Neural cell (in vitro differentiated cells): Measurements from ENCODE around the gene LIM2. TPM values are rescaled to one million over a fixed set of nuclear protein-coding genes. Genes with fewer than 3 reads are reported as not detected.

Experiments used
- H2AFZ ChIP-seq: fragments of 200-600, 300-800 bp; sonication (generic), shearing (Covaris generic); 2 replicates; pipeline ENCODE4 v1.6.0; 2014; ENCODE audit warnings: low read depth, mild to moderate bottlenecking, antibody characterized with exemption, low read length, moderate library complexity
- H3F3A ChIP-seq: fragments of 200-600 bp; shearing (Covaris generic); 2 replicates; pipeline ENCODE4 v1.6.1; 2016; ENCODE audit warnings: mild to moderate bottlenecking, moderate library complexity, mixed read lengths, antibody characterized with exemption, low read length; ENCODE audit not compliant: insufficient read depth, poor library complexity, severe bottlenecking
- H3K27ac ChIP-seq: fragments of 200-600, 300-800 bp; sonication (generic), shearing (Covaris generic); 2 replicates; pipeline ENCODE4 v1.5.1; 2014; ENCODE audit warnings: mild to moderate bottlenecking, low read length, moderate library complexity
- H3K27me3 ChIP-seq: fragments of 300-800, 200-600 bp; sonication (generic), shearing (Covaris generic); 2 replicates; pipeline ENCODE4 v1.6.0; 2014; ENCODE audit warnings: mild to moderate bottlenecking, low read depth, low read length, moderate library complexity; ENCODE audit not compliant: insufficient read depth
- H3K36me3 ChIP-seq: fragments of 300-800, 200-600 bp; sonication (generic), shearing (Covaris generic); 2 replicates; pipeline ENCODE4 v1.5.1; 2014; ENCODE audit warnings: mild to moderate bottlenecking, antibody characterized with exemption, low read length, moderate library complexity; ENCODE audit not compliant: insufficient read depth
- H3K4me2 ChIP-seq: fragments of 300-800, 200-600 bp; sonication (generic), shearing (Covaris generic); 2 replicates; pipeline ENCODE4 v1.6.0; 2014; ENCODE audit warnings: mild to moderate bottlenecking, low read length
- H3K4me3 ChIP-seq: fragments of 300-800, 200-600 bp; sonication (generic), shearing (Covaris generic); 2 replicates; pipeline ENCODE4 v1.5.1; 2014; ENCODE audit warnings: mild to moderate bottlenecking, low read length, moderate library complexity
- H3K79me2 ChIP-seq: fragments of 200-600 bp; shearing (Covaris generic); replicated peaks from 2 replicates; pipeline ENCODE4 v1.6.0; 2014; ENCODE audit warnings: mild to moderate bottlenecking, low read length, moderate library complexity; ENCODE audit not compliant: insufficient read depth
- H3K9ac ChIP-seq: fragments of 300-800, 200-600 bp; sonication (generic), shearing (Covaris generic); 2 replicates; pipeline ENCODE4 v1.6.1; 2016; ENCODE audit warnings: mild to moderate bottlenecking, low read length, mixed read lengths
- H3K9me2 ChIP-seq: fragments of 200-600 bp; shearing (Covaris generic); 2 replicates; pipeline ENCODE4 v1.6.1; 2016; ENCODE audit warnings: mild to moderate bottlenecking, low read length, mixed read lengths; ENCODE audit not compliant: insufficient read depth
- H3K9me3 ChIP-seq: fragments of 200-600, 300-800 bp; sonication (generic), shearing (Covaris generic); 2 replicates; pipeline ENCODE4 v1.6.1; 2016; ENCODE audit warnings: mild to moderate bottlenecking, mixed run types, low read length, moderate library complexity, mixed read lengths
- H4K20me1 ChIP-seq: fragments of 200-600 bp; shearing (Covaris generic); 2 replicates; pipeline ENCODE4 v1.6.1; 2016; ENCODE audit warnings: mild to moderate bottlenecking, mixed run types; ENCODE audit not compliant: insufficient read depth
- CTCF ChIP-seq: fragments of 450-650 bp; IDR thresholded peaks from 2 replicates; pipeline ENCODE4 v1.5.1; 2014; ENCODE audit warnings: antibody characterized with exemption, mild to moderate bottlenecking, moderate library complexity; ENCODE audit not compliant: poor library complexity, severe bottlenecking
- EP300 ChIP-seq: fragments of 450-650 bp; conservative IDR thresholded peaks from 2 replicates; pipeline ENCODE4 v1.6.1; 2014; ENCODE audit warnings: antibody characterized with exemption, mild to moderate bottlenecking, moderate library complexity; ENCODE audit not compliant: poor library complexity, severe bottlenecking
- EZH2 ChIP-seq: fragments of 200-600, 300-800 bp; shearing (Covaris generic), sonication (generic); IDR thresholded peaks from 2 replicates; pipeline ENCODE4 v1.6.1; 2014; ENCODE audit warnings: antibody characterized with exemption, low read length, borderline replicate concordance, mild to moderate bottlenecking; ENCODE audit not compliant: insufficient read depth, poor library complexity, severe bottlenecking
- MXI1 ChIP-seq: fragments of 450-650 bp; conservative IDR thresholded peaks from 2 replicates; pipeline ENCODE4 v1.6.1; 2014; ENCODE audit warnings: antibody characterized with exemption, mild to moderate bottlenecking; ENCODE audit not compliant: poor library complexity, severe bottlenecking
- POLR2AphosphoS5 ChIP-seq: IDR thresholded peaks from 2 replicates; pipeline ENCODE4 v1.6.1; 2012
- RAD21 ChIP-seq: fragments of 450-650 bp; conservative IDR thresholded peaks from 2 replicates; pipeline ENCODE4 v1.6.1; 2014; ENCODE audit warnings: antibody characterized with exemption, mild to moderate bottlenecking, moderate library complexity
- REST ChIP-seq: IDR thresholded peaks from 2 replicates; pipeline ENCODE4 v1.6.1; 2012; ENCODE audit warnings: borderline replicate concordance
- TAF1 ChIP-seq: IDR thresholded peaks from 2 replicates; pipeline ENCODE4 v1.6.1; 2012; ENCODE audit warnings: low read depth
- polyA plus RNA-seq: library from polyadenylated mRNA; depleted of rRNA; stranded (reverse); fragments of >200 nt; gene quantifications from 2 replicates; pipeline ENCODE4 v1.2.3, GENCODE V29; 2014

The LIM2 gene
- polyA plus RNA-seq, 1 donor from 2014 or later = not detected

DNA sequence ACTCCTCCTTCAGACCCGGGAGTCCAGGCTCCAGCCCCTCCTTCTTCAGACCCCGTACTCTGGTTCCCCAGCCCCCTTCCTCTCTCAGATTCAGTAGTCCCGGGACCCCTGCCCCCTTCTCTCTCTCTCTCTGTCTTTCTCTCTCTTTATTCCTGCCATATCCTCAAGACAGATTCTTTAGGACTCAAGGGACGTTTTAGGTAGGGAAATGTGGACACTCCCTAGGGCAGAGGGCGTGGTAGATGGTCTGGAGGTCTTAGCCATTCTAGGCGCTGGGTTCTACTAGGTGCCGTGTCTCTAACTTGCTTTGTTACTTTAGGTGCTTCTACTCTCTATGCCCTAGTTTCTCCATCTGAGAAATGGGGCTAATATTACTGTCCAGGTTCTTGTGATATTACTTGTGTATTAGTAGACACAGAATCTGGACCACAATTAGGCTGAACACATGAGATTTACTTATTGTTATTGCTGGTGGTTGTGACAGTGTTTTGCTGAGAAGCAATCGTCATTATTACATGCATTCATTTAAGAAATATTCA, 3.4 kb upstream of the LIM2 start:
- Histone ChIP-seq H3K79me2 (no peaks in the 10 kb centered on the region), H2AFZ (no peak overlapping the region), H3K36me3 (no peaks in the 10 kb centered on the region), H3K4me2 (no peak overlapping the region), H3F3A (no peaks in the 10 kb centered on the region), H3K27me3 (no peaks in the 10 kb centered on the region), H3K9ac (no peak overlapping the region), H3K27ac (no peak overlapping the region), H4K20me1 (no peaks in the 10 kb centered on the region), H3K9me3 (no peaks in the 10 kb centered on the region), H3K4me3 (no peak overlapping the region), H3K9me2 (no peaks in the 10 kb centered on the region)
- TF ChIP-seq CTCF = no peak

DNA sequence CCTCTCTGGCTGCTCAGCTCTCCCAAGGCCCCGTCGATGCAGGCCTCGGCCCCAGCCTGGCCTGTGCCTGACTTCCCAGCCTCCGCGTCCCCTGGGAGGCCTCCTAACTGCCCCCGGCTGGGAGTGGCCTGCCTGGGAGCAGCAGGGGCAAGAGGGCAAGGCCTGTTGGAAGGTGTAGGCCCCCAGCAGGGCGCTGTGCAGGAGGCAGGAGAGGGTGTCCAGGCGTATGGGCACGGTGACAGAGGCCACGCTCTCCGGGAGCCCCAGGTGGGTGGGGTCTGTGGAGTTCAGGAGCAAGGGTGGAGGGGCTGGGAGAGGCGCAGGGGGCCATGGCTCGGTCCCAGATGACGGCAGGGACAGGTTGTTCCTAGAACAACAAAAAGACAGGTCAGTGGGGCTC, 1.4 kb upstream of the LIM2 start:
- Histone ChIP-seq H3K27me3 (no peaks in the 10 kb centered on the region), H3K79me2 (no peaks in the 10 kb centered on the region), H3K4me2 (no peak overlapping the region), H3K4me3 (no peak overlapping the region), H3F3A (no peaks in the 10 kb centered on the region), H3K9ac (no peak overlapping the region), H3K27ac (no peak overlapping the region), H4K20me1 (no peaks in the 10 kb centered on the region), H3K36me3 (no peaks in the 10 kb centered on the region), H3K9me3 (no peaks in the 10 kb centered on the region), H3K9me2 (no peaks in the 10 kb centered on the region), H2AFZ (no peak overlapping the region)
- no peak for TF ChIP-seq POLR2AphosphoS5
- TF ChIP-seq TAF1 = no peak
- no peak for TF ChIP-seq RAD21
- no peak for TF ChIP-seq MXI1
- no peak for TF ChIP-seq REST
- TF ChIP-seq EP300 = no peak

DNA sequence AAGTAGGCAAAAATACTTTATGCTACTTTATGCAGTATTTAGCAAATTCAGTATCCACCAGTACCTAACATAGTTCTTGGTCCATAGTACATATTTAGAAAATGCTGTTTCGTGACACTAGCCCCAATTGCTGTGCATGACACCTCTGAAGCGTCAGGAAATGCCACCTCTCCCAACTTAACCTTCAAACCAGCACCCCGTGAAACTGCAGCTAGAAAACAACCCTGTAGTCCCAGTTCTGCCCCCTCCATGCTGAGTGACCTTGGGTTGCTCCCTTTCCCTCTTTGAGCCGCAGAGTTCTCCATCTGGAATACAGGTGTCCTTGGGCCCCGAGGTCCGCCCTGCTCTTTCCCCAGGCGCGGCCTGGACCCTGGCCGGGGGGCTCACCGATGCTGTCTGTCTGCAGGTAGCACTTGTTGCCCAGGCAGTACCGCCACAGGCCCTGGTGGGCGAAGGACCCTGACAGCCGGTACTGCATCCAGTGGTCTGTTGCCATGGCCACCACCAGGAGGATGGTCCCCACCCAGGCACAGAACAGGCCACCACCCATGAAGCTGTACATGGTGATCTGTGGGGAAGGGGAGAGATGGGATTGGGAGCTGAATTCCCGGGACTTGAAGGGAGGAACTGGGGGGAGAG, 773 bp downstream of the LIM2 start:
- H3K9me2 ChIP-seq = no peaks in the 10 kb centered on the region
- no peaks in the 10 kb centered on the region for H4K20me1 ChIP-seq
- H3F3A ChIP-seq = no peaks in the 10 kb centered on the region
- no peak overlapping the region for H2AFZ ChIP-seq
- no peak overlapping the region for H3K4me3 ChIP-seq
- H3K79me2 ChIP-seq = no peaks in the 10 kb centered on the region
- no peak for TF ChIP-seq POLR2AphosphoS5
- no peak for TF ChIP-seq EZH2
- H3K4me2 ChIP-seq = no peak overlapping the region
- H3K9ac ChIP-seq = no peak overlapping the region
- H3K27ac ChIP-seq = no peak overlapping the region
- H3K27me3 ChIP-seq = no peaks in the 10 kb centered on the region
- no peaks in the 10 kb centered on the region for H3K36me3 ChIP-seq
- H3K9me3 ChIP-seq = no peaks in the 10 kb centered on the region
